Duodenal mucosa (tissue), 2 donors: ENCODE data around the gene NLRP5.

Experiments used
- H3K27ac ChIP-seq: one replicate; pipeline ENCODE4 v1.7.0; 2013; ENCODE audit warnings: low read depth, low read length
- H3K27me3 ChIP-seq, 2 donors: one replicate each; pipeline ENCODE4 v1.7.0; 2013; ENCODE audit warnings: low read length in 2 of 2, control low read depth in 1 of 2; ENCODE audit not compliant: insufficient read depth in 2 of 2, control insufficient read depth in 1 of 2
- H3K36me3 ChIP-seq, 2 donors: one replicate each; pipeline ENCODE4 v1.7.0; 2013; ENCODE audit warnings: low read length in 2 of 2, control low read depth in 1 of 2; ENCODE audit not compliant: insufficient read depth in 2 of 2, control insufficient read depth in 1 of 2
- H3K4me1 ChIP-seq, 2 donors: one replicate each; pipeline ENCODE4 v1.7.0; 2013; ENCODE audit warnings: low read length in 2 of 2, control low read depth in 1 of 2; ENCODE audit not compliant: insufficient read depth in 2 of 2, control insufficient read depth in 1 of 2
- H3K4me3 ChIP-seq, 2 donors: one replicate each; pipeline ENCODE4 v1.7.0; 2013; ENCODE audit warnings: low read length in 2 of 2, low read depth in 1 of 2
- H3K9ac ChIP-seq, 2 donors: one replicate each; pipeline ENCODE4 v1.7.0; 2013; ENCODE audit warnings: low read length in 2 of 2, low read depth in 1 of 2
- H3K9me3 ChIP-seq, 2 donors: one replicate each; pipeline ENCODE4 v1.7.0; 2013; ENCODE audit warnings: low read length in 2 of 2, control low read depth in 1 of 2; ENCODE audit not compliant: control insufficient read depth in 1 of 2

Gene NLRP5

GRCh38 chr19:56086671-56087430 lies 100.3 kb downstream of the NLRP5 start:
- Histone ChIP-seq H3K4me1 (no peaks in the 10 kb centered on the region), H3K36me3 (peaks cover 4 to 28% of the 10 kb centered on the region in 2 donors), H3K27ac (no peak overlapping the region), H3K9me3 (no peaks in the 10 kb centered on the region), H3K9ac (no peak overlapping the region), H3K4me3 (no peak overlapping the region), H3K27me3 (peaks cover 0 to 3% of the 10 kb centered on the region in 2 donors)

- no peaks in the 10 kb centered on the region for H3K27me3 ChIP-seq
- H3K9me3 ChIP-seq: no peaks in the 10 kb centered on the region
- peaks cover 4 to 36% of the 10 kb centered on the region in 2 donors for H3K36me3 ChIP-seq
- no peak overlapping the region for H3K27ac ChIP-seq
- H3K4me1 ChIP-seq: no peaks in the 10 kb centered on the region
- H3K4me3 ChIP-seq: no peak overlapping the region
- H3K9ac ChIP-seq: no peak overlapping the region
These were observed 101.3 kb downstream of the NLRP5 start for GRCh38 chr19:56087647-56088496.

GRCh38 chr19:56088497-56089215 lies 102.1 kb downstream of the NLRP5 start:
- H3K4me1 ChIP-seq: no peaks in the 10 kb centered on the region
- H3K9ac ChIP-seq: no peak overlapping the region
- no peak overlapping the region for H3K4me3 ChIP-seq
- no peak overlapping the region for H3K27ac ChIP-seq
- peaks cover 8 to 44% of the 10 kb centered on the region in 2 donors for H3K36me3 ChIP-seq
- H3K9me3 ChIP-seq: peaks cover 0 to 3% of the 10 kb centered on the region in 2 donors
- no peaks in the 10 kb centered on the region for H3K27me3 ChIP-seq

- H3K4me3 ChIP-seq: no peak overlapping the region
- H3K9ac ChIP-seq: no peak overlapping the region
- no peak overlapping the region for H3K27ac ChIP-seq
- no peaks in the 10 kb centered on the region for H3K4me1 ChIP-seq
- peaks cover 10 to 47% of the 10 kb centered on the region in 2 donors for H3K36me3 ChIP-seq
- peaks cover 0 to 3% of the 10 kb centered on the region in 2 donors for H3K9me3 ChIP-seq
- H3K27me3 ChIP-seq: no peaks in the 10 kb centered on the region
These were observed 102.8 kb downstream of the NLRP5 start for GRCh38 chr19:56089344-56089743.

- Histone ChIP-seq H3K27me3 (no peaks in the 10 kb centered on the region), H3K9me3 (peaks cover 0 to 3% of the 10 kb centered on the region in 2 donors), H3K27ac (no peak overlapping the region), H3K9ac (no peak overlapping the region), H3K36me3 (peaks cover 6 to 51% of the 10 kb centered on the region in 2 donors), H3K4me1 (no peaks in the 10 kb centered on the region), H3K4me3 (no peak overlapping the region)
These were observed 104.5 kb downstream of the NLRP5 start for GRCh38 chr19:56091066-56091490.

GRCh38 chr19:56091751-56092546 lies 105.4 kb downstream of the NLRP5 start:
- H3K9ac ChIP-seq: no peak overlapping the region
- no peak overlapping the region for H3K4me3 ChIP-seq
- H3K4me1 ChIP-seq: no peaks in the 10 kb centered on the region
- H3K9me3 ChIP-seq: peaks cover 0 to 3% of the 10 kb centered on the region in 2 donors
- no peaks in the 10 kb centered on the region for H3K27me3 ChIP-seq
- peaks cover 6 to 54% of the 10 kb centered on the region in 2 donors for H3K36me3 ChIP-seq
- H3K27ac ChIP-seq: no peak overlapping the region

- Histone ChIP-seq H3K36me3 (peaks cover 10 to 60% of the 10 kb centered on the region in 2 donors), H3K27me3 (no peaks in the 10 kb centered on the region), H3K27ac (no peak overlapping the region), H3K4me1 (no peaks in the 10 kb centered on the region), H3K9me3 (peaks cover 0 to 3% of the 10 kb centered on the region in 2 donors), H3K4me3 (no peak overlapping the region), H3K9ac (no peak overlapping the region)
These were observed 106.4 kb downstream of the NLRP5 start for GRCh38 chr19:56092685-56093631.

GRCh38 chr19:56094449-56094848 lies 107.9 kb downstream of the NLRP5 start:
- Histone ChIP-seq H3K9ac (no peak overlapping the region), H3K9me3 (peaks cover 0 to 3% of the 10 kb centered on the region in 2 donors), H3K4me1 (no peaks in the 10 kb centered on the region), H3K36me3 (peaks cover 16 to 60% of the 10 kb centered on the region in 2 donors), H3K27me3 (no peaks in the 10 kb centered on the region), H3K4me3 (no peak overlapping the region), H3K27ac (no peak overlapping the region)

- Histone ChIP-seq H3K9ac (no peak overlapping the region), H3K4me3 (no peak overlapping the region), H3K36me3 (peaks cover 23 to 70% of the 10 kb centered on the region in 2 donors), H3K27me3 (no peaks in the 10 kb centered on the region), H3K4me1 (no peaks in the 10 kb centered on the region), H3K27ac (no peak overlapping the region), H3K9me3 (peaks cover 0 to 3% of the 10 kb centered on the region in 2 donors)
These were observed 110.1 kb downstream of the NLRP5 start for GRCh38 chr19:56096665-56097064.
